PC-9 (cell line): Measurements from ENCODE around the gene CUX1. TPM values are rescaled to one million over a fixed set of nuclear protein-coding genes. Genes with fewer than 3 reads are reported as not detected.

Source experiments
- BruUV-seq: library from RNA; stranded (reverse); fragments of 400-500 nt; replicated peaks from 2 replicates; lab custom pipeline; 2021; lab: Mats Ljungman, UMichigan
- CTCF ChIA-PET: fragments of 300-600 bp; sonication (Branson Sonifier 250); formaldehyde crosslinking; loops from one replicate; lab custom pipeline; 2022; ENCODE audit warnings: antibody characterized with exemption; lab: Charles Lee
- POLR2A ChIA-PET: fragments of 300-600 bp; sonication (Branson Sonifier 250); formaldehyde crosslinking; loops from one replicate; lab custom pipeline; 2022; ENCODE audit warnings: antibody characterized with exemption; ENCODE audit not compliant: unreplicated experiment; lab: Charles Lee
- DNase-seq, 2 experiments: peaks; one replicate each; pipeline versions ENCODE4 v3.0.0 to v3.0.0-alpha.2; 2015 to 2022; ENCODE audit warnings: mixed read lengths in 1 of 2
- H2AFZ ChIP-seq: fragments of 200-600 bp; sonication (generic); 2 replicates; pipeline ENCODE4 v1.8.1; 2017; ENCODE audit warnings: antibody characterized with exemption
- H3F3A ChIP-seq: fragments of 200-600 bp; sonication (generic); 2 replicates; pipeline ENCODE4 v1.8.1; 2017; ENCODE audit warnings: antibody characterized with exemption, mild to moderate bottlenecking, low read depth; ENCODE audit not compliant: insufficient read depth
- H3K27ac ChIP-seq: fragments of 200-600 bp; sonication (generic); 2 replicates; pipeline ENCODE4 v1.6.1; 2016; ENCODE audit warnings: mixed run types
- H3K27me3 ChIP-seq: fragments of 200-600 bp; sonication (generic); 2 replicates; pipeline ENCODE4 v1.6.1; 2016; ENCODE audit warnings: low read depth, mixed run types; ENCODE audit not compliant: insufficient read depth
- H3K36me3 ChIP-seq: fragments of 200-600 bp; sonication (generic); 2 replicates; pipeline ENCODE4 v1.6.1; 2016; ENCODE audit warnings: low read depth, mixed run types
- H3K4me1 ChIP-seq: fragments of 200-600 bp; sonication (generic); replicated peaks from 2 replicates; pipeline ENCODE4 v1.6.1; 2016; ENCODE audit warnings: mixed run types; ENCODE audit not compliant: insufficient read depth
- H3K4me2 ChIP-seq: fragments of 200-600 bp; sonication (generic); 2 replicates; pipeline ENCODE4 v1.6.1; 2017; ENCODE audit warnings: mixed run types
- H3K4me3 ChIP-seq: fragments of 200-600 bp; sonication (generic); 2 replicates; pipeline ENCODE4 v1.6.1; 2016; ENCODE audit warnings: mixed run types
- H3K79me2 ChIP-seq: fragments of 200-600 bp; sonication (generic); 2 replicates; pipeline ENCODE4 v1.6.1; 2017; ENCODE audit warnings: low read depth, mixed run types
- H3K9me2 ChIP-seq: fragments of 200-600 bp; sonication (generic); 2 replicates; pipeline ENCODE4 v1.8.1; 2017; ENCODE audit warnings: mild to moderate bottlenecking; ENCODE audit not compliant: insufficient read depth
- H3K9me3 ChIP-seq: fragments of 200-600 bp; sonication (generic); 2 replicates; pipeline ENCODE4 v1.8.1; 2016; ENCODE audit warnings: low read depth; ENCODE audit not compliant: insufficient read depth
- H4K20me1 ChIP-seq: fragments of 200-600 bp; sonication (generic); 2 replicates; pipeline ENCODE4 v1.8.1; 2017; ENCODE audit not compliant: insufficient read depth
- CTCF ChIP-seq: fragments of 200-600 bp; sonication (generic); conservative IDR thresholded peaks from 2 replicates; pipeline ENCODE4 v1.6.1; 2017; ENCODE audit warnings: mixed run types, antibody characterized with exemption, mild to moderate bottlenecking, moderate library complexity
- EZH2 ChIP-seq: fragments of 200-600 bp; sonication (generic); IDR thresholded peaks from 2 replicates; pipeline ENCODE4 v1.8.0; 2017; ENCODE audit warnings: antibody characterized with exemption, low read depth
- intact Hi-C: fragments of 100-400 bp; cut with micrococcal nuclease; formaldehyde crosslinking; loops from one replicate; pipeline ENCODE4 v1.10.0; 2022; ENCODE audit not compliant: unreplicated experiment
- total RNA-seq: library from RNA; stranded (reverse); gene quantifications from 2 replicates; pipeline ENCODE4 v1.2.3, GENCODE V29; 2021

Gene CUX1
- total RNA-seq, 1 experiment from 2014 or later, result 83.3 TPM

- H4K20me1 ChIP-seq, result no peaks in the 10 kb centered on the region
- no peaks in the 10 kb centered on the region for H3F3A ChIP-seq
- no peaks in the 10 kb centered on the region for H3K27me3 ChIP-seq
- DNase-seq, result peak in 1 of 2 experiments; percentile 55
- intact Hi-C loops, result no loop called here
- no peak for TF ChIP-seq CTCF
- no peak overlapping the region for H3K27ac ChIP-seq
- no peak overlapping the region for H2AFZ ChIP-seq
- no peaks in the 10 kb centered on the region for H3K9me2 ChIP-seq
- CTCF ChIA-PET, result no interaction called here
- H3K4me3 ChIP-seq, result no peak overlapping the region
- no peaks in the 10 kb centered on the region for H3K79me2 ChIP-seq
- no peaks in the 10 kb centered on the region for H3K9me3 ChIP-seq
- no TSS peak for BruUV-seq
- H3K4me2 ChIP-seq, result peak overlapping the region; percentile 47
- peaks cover 12% of the 10 kb centered on the region for H3K4me1 ChIP-seq
- POLR2A ChIA-PET, result interaction anchor here (0.6 kb wide), 1 partner anchor 129 kb away, joined by 7 read pairs; no protein-coding TSS in a partner anchor
- no peaks in the 10 kb centered on the region for H3K36me3 ChIP-seq
These were observed 489.7 kb downstream of the CUX1 start for GRCh38 chr7:102306916-102307677.

GRCh38 chr7:102310414-102310815, 493.0 kb downstream of the CUX1 start:
- no peak overlapping the region for H3K4me2 ChIP-seq
- no peaks in the 10 kb centered on the region for H3K36me3 ChIP-seq
- intact Hi-C loops, result no loop called here
- ChIA-PET CTCF (no interaction called here), POLR2A (no interaction called here)
- DNase-seq, result no peak
- no peak overlapping the region for H3K27ac ChIP-seq
- H3K9me2 ChIP-seq, result no peaks in the 10 kb centered on the region
- no peaks in the 10 kb centered on the region for H3K79me2 ChIP-seq
- H4K20me1 ChIP-seq, result no peaks in the 10 kb centered on the region
- no peaks in the 10 kb centered on the region for H3K9me3 ChIP-seq
- TF ChIP-seq EZH2 (no peak), CTCF (no peak)
- BruUV-seq, result no TSS peak
- peaks cover 20% of the 10 kb centered on the region for H3K4me1 ChIP-seq
- no peaks in the 10 kb centered on the region for H3K27me3 ChIP-seq
- no peaks in the 10 kb centered on the region for H3F3A ChIP-seq
- H2AFZ ChIP-seq, result no peak overlapping the region
- H3K4me3 ChIP-seq, result no peak overlapping the region

DNA sequence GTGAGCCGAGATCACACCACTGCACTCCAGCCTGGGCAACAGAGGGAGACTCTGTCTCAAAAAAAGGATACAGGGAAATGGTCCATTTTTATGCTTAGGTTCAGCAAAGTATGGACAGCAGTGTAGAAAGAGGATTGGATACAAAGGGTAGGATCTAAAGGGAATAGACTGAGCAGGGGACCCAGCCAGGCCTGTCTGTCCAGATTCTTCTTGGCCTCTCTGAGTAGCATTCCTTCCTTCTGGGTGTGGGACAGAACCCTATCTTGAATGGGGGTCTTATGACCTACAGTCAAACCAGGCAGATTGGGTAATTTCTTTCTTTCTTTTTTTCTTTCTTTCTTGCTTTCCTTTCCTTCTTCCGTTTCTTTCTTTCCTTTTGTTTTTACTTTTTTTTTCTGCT, 494.9 kb downstream of the CUX1 start:
- H3K27ac ChIP-seq, result no peak overlapping the region
- POLR2A ChIA-PET, result interaction anchor here (0.6 kb wide), 1 partner anchor 67 kb away, joined by 5 read pairs; no protein-coding TSS in a partner anchor
- H3K9me2 ChIP-seq, result no peaks in the 10 kb centered on the region
- no peaks in the 10 kb centered on the region for H3K79me2 ChIP-seq
- no peak overlapping the region for H3K4me3 ChIP-seq
- H3K4me2 ChIP-seq, result peak overlapping the region; percentile 22; the same call in 1 of the 2 replicates
- BruUV-seq, result no TSS peak
- no peaks in the 10 kb centered on the region for H3K36me3 ChIP-seq
- intact Hi-C loops, result loop anchor here (2.0 kb wide), 1 partner anchor 26 kb away; the partner anchor contains the start of gene SH2B2
- H3K4me1 ChIP-seq, result peaks cover 11% of the 10 kb centered on the region
- no peaks in the 10 kb centered on the region for H3K27me3 ChIP-seq
- TF ChIP-seq EZH2, result no peak
- no peak for TF ChIP-seq CTCF
- no peaks in the 10 kb centered on the region for H3F3A ChIP-seq
- peak in 1 of 2 experiments; percentile 56 for DNase-seq
- no peaks in the 10 kb centered on the region for H4K20me1 ChIP-seq
- CTCF ChIA-PET, result interaction anchor here (0.6 kb wide), 1 partner anchor 10 kb away, joined by 6 read pairs; no protein-coding TSS in a partner anchor
- no peak overlapping the region for H2AFZ ChIP-seq
- H3K9me3 ChIP-seq, result no peaks in the 10 kb centered on the region
